HUES64 (cell line): ENCODE measurements around the gene PRAMEF17.
"Not testable (repeated sequence)": the region's sequence is repeated elsewhere in the genome, so short reads cannot be mapped to it uniquely, and the experiment has no call there.

Source experiments
- H3K27ac ChIP-seq: 2 replicates; pipeline ENCODE4 v1.7.0; 2013; ENCODE audit warnings: low read depth, low read length, inconsistent platforms
- H3K27me3 ChIP-seq: 2 replicates; pipeline ENCODE4 v1.6.1; 2013; ENCODE audit warnings: mild to moderate bottlenecking, low read length; ENCODE audit not compliant: insufficient read depth
- H3K36me3 ChIP-seq: 2 replicates; pipeline ENCODE4 v1.6.1; 2013; ENCODE audit warnings: mild to moderate bottlenecking, low read length; ENCODE audit not compliant: insufficient read depth
- H3K4me1 ChIP-seq: 2 replicates; pipeline ENCODE4 v1.6.1; 2013; ENCODE audit warnings: mild to moderate bottlenecking, low read length, moderate library complexity; ENCODE audit not compliant: insufficient read depth
- H3K4me3 ChIP-seq: 2 replicates; pipeline ENCODE4 v1.5.1; 2013; ENCODE audit warnings: mild to moderate bottlenecking, low read length, moderate library complexity
- H3K9ac ChIP-seq: 2 replicates; pipeline ENCODE4 v1.6.1; 2013; ENCODE audit warnings: mild to moderate bottlenecking, low read depth, low read length
- H3K9me3 ChIP-seq: 2 replicates; pipeline ENCODE4 v1.6.1; 2013; ENCODE audit warnings: low read depth, low read length; ENCODE audit not compliant: insufficient read depth
- WGBS: fragments of 150-250, 120-280 bp; methylation state at CpG from one replicate; pipeline ENCODE4 v1.1.7; 2013; ENCODE audit warnings: missing lambda C conversion rate; 5-methylcytosine and 5-hydroxymethylcytosine counted together

PRAMEF17 gene

DNA sequence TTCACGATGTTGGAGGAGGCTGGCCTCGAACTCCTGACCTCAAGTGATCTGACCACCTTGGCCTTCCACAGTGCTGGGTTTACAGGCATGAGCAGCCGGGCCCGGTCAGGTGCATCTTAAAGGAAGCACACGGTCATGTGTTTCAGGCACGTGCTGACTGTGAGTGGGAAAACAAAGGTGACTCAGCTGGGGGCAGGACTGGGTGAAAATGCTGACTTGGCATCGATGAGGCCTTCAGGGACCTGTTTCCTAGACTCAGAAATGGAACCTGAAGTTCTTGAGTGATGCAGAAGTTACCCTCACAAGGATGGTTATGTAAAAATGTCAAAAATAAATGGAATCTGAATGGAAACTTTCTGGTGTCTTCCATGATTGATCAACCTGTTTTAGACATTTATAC, 3.6 kb downstream of the PRAMEF17 start:
- not testable (repeated sequence) for H3K36me3 ChIP-seq, H3K9ac ChIP-seq, H3K27me3 ChIP-seq, H3K4me1 ChIP-seq, H3K27ac ChIP-seq, H3K4me3 ChIP-seq
- peaks cover 62% of the 10 kb centered on the region for H3K9me3 ChIP-seq
- WGBS, result 70% methylated on average over 7 of the region's 7 CpGs

GRCh38 chr1:13394761-13395160, 5.3 kb downstream of the PRAMEF17 start:
- not testable (repeated sequence) for H3K27ac ChIP-seq, H3K9ac ChIP-seq, H3K27me3 ChIP-seq, H3K36me3 ChIP-seq, H3K4me1 ChIP-seq, H3K4me3 ChIP-seq
- H3K9me3 ChIP-seq, result peaks cover 74% of the 10 kb centered on the region
- WGBS, result 89% methylated on average over 32 of the region's 32 CpGs

DNA sequence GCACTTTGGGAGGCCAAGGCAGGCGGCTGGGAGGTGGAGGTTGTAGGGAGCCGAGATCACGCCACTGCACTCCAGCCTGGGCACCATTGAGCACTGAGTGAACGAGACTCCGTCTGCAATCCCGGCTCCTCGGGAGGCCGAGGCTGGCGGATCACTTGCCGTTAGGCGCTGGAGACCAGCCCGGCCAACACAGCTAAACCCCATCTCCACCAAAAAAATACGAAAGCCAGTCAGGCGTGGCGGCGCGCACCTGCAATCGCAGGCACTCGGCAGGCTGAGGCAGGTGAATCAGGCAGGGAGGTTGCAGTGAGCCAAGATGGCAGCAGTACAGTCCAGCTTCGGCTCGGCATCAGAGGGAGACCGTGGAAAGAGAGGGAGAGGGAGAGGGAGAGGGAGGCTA, 5.9 kb downstream of the PRAMEF17 start:
- peaks cover 73% of the 10 kb centered on the region for H3K9me3 ChIP-seq
- H3K27me3 ChIP-seq, H3K4me1 ChIP-seq, H3K36me3 ChIP-seq, H3K27ac ChIP-seq, H3K9ac ChIP-seq, H3K4me3 ChIP-seq: not testable (repeated sequence)
- WGBS, result 91% methylated on average over 22 of the region's 22 CpGs

GRCh38 chr1:13407811-13408210, 18.4 kb downstream of the PRAMEF17 start:
- Histone ChIP-seq H3K27ac (no peak overlapping the region), H3K9me3 (peaks cover 84% of the 10 kb centered on the region), H3K27me3 (no peaks in the 10 kb centered on the region), H3K4me1 (no peaks in the 10 kb centered on the region), H3K9ac (no peak overlapping the region), H3K36me3 (no peaks in the 10 kb centered on the region), H3K4me3 (no peak overlapping the region)
- WGBS, result 73% methylated on average over 3 of the region's 4 CpGs

- not testable (repeated sequence) for H3K27ac ChIP-seq, H3K36me3 ChIP-seq, H3K9ac ChIP-seq, H3K4me1 ChIP-seq, H3K4me3 ChIP-seq, H3K27me3 ChIP-seq
- WGBS, result 100% methylated on average over 1 of the region's 4 CpGs
- peaks cover 83% of the 10 kb centered on the region for H3K9me3 ChIP-seq
Measured at GRCh38 chr1:13410150-13410549, 20.7 kb downstream of the PRAMEF17 start, which contains the start of gene PRAMEF20. Gene PRAMEF20, plus strand, starts transcription at chr1:13410450. Its CDS starts 5,905 bp downstream, at chr1:13416355.

DNA sequence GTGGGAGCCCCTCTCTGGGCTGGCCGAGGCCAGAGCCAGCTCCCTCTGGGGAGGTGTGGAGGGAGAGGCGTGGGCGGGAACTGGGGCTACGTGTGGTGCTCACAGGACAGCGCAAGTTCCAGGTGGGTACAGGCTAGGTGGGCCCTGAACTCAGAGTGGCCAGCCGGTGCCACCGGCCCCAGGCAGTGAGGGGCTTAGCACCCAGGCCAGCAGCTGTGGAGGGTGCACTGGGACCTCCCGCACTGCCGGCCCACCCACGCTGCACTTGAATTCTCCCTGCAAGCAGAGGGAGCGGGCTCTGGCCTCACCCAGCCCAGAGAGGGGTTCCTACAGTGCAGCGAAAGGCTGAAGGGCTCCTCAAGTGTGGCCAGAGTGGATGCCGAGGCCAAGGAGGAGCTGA, 41.1 kb downstream of the PRAMEF17 start:
- H3K27ac ChIP-seq, result no peak overlapping the region
- H3K4me3 ChIP-seq, result no peak overlapping the region
- WGBS, result 90% methylated on average over 13 of the region's 13 CpGs
- no peak overlapping the region for H3K9ac ChIP-seq
- H3K4me1 ChIP-seq, result no peaks in the 10 kb centered on the region
- no peaks in the 10 kb centered on the region for H3K27me3 ChIP-seq
- H3K36me3 ChIP-seq, result no peaks in the 10 kb centered on the region
- peaks cover 63% of the 10 kb centered on the region for H3K9me3 ChIP-seq

DNA sequence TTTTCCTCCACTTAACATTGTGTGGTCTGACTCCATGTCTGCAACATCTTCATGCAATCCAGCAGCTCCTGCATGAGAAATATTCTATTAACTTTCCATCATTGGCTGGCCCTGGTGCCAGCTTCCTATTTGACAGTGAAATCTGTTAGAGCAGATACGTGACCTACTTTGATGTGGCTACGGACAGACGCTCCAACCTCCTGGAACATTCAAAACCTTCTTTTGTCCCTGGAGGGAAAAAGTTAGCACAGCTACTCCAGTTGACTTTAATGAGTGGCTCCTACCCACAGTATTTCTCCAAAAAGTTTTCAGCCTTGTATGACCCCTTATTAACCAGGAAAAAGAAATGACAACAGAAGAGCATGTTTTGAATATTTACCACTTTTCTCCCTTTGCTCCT, 42.8 kb downstream of the PRAMEF17 start:
- 91% methylated on average over 3 of the region's 3 CpGs for whole genome bisulfite sequencing

DNA sequence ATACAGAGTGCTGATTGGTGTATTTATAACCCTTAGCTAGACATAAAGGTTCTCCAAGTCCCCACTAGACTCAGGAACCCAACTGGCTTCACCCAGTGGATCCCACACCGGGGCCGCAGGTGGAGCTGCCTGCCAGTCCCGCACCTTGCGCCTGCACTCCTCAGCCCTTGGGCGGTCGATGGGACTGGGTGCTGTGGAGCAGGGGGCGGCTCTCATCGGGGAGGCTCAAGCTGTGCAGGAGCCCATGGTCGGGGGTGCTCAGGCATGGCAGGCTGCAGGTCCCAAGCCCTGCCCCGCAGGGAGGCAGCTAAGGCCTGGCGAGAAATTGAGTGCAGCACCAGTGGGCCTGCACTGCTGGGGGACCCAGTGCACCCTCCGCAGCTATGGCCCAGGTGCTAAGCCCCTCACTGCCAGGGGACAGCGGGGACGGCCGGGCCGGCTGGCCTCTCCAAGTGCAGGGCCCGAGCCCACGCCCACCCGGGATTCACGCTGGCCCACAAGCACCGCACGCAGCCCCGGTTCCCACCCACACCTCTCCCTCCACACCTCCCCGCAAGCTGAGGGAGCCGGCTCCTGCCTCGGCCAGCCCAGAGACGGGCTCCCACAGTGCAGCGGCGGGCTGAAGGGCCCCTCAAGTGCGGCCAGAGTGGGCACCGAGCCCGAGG, 44.4 kb downstream of the PRAMEF17 start:
- WGBS, result 89% methylated on average over 32 of the region's 32 CpGs
- H3K27me3 ChIP-seq, H3K9ac ChIP-seq, H3K4me3 ChIP-seq, H3K4me1 ChIP-seq, H3K36me3 ChIP-seq, H3K27ac ChIP-seq: not testable (repeated sequence)
- peaks cover 68% of the 10 kb centered on the region for H3K9me3 ChIP-seq

More for the DNA sequence above, 42.8 kb downstream of the PRAMEF17 start:
- Histone ChIP-seq H3K36me3 (no peaks in the 10 kb centered on the region), H3K27ac (no peak overlapping the region), H3K9me3 (peaks cover 67% of the 10 kb centered on the region), H3K9ac (no peak overlapping the region), H3K4me1 (no peaks in the 10 kb centered on the region), H3K4me3 (no peak overlapping the region), H3K27me3 (no peaks in the 10 kb centered on the region)

- WGBS, result 79% methylated on average over 3 of the region's 3 CpGs
- H3K27ac ChIP-seq, result no peak overlapping the region
- H3K4me3 ChIP-seq, result no peak overlapping the region
- no peaks in the 10 kb centered on the region for H3K4me1 ChIP-seq
- H3K27me3 ChIP-seq, result no peaks in the 10 kb centered on the region
- H3K9me3 ChIP-seq, result peaks cover 58% of the 10 kb centered on the region
- H3K9ac ChIP-seq, result no peak overlapping the region
- no peaks in the 10 kb centered on the region for H3K36me3 ChIP-seq
Measured at GRCh38 chr1:13435458-13435857, 46.0 kb downstream of the PRAMEF17 start.

- H3K27ac ChIP-seq, H3K9ac ChIP-seq, H3K4me1 ChIP-seq, H3K4me3 ChIP-seq, H3K27me3 ChIP-seq, H3K36me3 ChIP-seq: not testable (repeated sequence)
- 92% methylated on average over 49 of the region's 49 CpGs for WGBS
- H3K9me3 ChIP-seq, result peaks cover 59% of the 10 kb centered on the region
Measured at GRCh38 chr1:13439104-13439783, 49.8 kb downstream of the PRAMEF17 start.
